Activated naive CD4-positive, alpha-beta T cell treated with Interleukin-2 at 50 U/mL for 16 hours (primary cell): ENCODE data around the gene E2F4.

ENCODE experiments used
- DNase-seq: peaks from one replicate; pipeline ENCODE4 v3.0.0-alpha.2; 2020

The E2F4 gene

DNA sequence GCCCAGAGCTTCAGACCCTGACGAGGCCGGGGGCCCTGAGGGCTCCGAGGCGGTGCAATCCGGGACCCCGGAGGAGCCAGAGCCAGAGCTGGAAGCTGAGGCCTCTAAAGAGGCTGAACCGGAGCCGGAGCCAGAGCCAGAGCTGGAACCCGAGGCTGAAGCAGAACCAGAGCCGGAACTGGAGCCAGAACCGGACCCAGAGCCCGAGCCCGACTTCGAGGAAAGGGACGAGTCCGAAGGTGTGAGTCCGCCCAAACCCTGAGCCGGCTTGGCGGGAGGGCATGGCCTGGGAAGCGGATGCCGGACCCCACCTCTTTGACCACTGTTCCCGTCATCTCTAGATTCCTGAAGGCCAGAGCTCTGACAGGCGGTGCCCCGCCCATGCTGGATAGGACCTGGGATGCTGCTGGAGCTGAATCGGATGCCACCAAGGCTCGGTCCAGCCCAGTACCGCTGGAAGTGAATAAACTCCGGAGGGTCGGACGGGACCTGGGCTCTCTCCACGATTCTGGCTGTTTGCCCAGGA is 17.2 kb upstream of the E2F4 start:
- no peak for DNase-seq

DNA sequence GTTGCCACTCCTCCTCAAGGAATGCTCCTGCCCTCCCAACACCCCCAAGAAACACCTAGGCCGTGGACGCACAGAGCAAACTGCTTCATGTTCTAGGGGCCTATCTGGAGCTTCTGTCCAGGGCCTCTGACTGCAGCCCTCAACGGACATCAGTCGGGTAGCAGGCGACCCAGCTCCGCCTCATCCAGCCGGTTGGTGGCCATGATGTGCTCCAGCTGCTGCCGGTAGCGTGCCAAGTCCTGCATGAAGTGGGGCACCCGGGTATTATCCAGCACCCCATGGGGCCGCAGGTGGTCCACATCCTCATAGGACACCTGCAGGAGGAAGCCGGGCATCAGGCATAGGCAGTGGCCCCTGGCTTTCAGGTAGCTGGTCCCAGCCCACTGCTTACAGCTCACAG is 15.3 kb upstream of the E2F4 start:
- no peak for DNase-seq

DNA sequence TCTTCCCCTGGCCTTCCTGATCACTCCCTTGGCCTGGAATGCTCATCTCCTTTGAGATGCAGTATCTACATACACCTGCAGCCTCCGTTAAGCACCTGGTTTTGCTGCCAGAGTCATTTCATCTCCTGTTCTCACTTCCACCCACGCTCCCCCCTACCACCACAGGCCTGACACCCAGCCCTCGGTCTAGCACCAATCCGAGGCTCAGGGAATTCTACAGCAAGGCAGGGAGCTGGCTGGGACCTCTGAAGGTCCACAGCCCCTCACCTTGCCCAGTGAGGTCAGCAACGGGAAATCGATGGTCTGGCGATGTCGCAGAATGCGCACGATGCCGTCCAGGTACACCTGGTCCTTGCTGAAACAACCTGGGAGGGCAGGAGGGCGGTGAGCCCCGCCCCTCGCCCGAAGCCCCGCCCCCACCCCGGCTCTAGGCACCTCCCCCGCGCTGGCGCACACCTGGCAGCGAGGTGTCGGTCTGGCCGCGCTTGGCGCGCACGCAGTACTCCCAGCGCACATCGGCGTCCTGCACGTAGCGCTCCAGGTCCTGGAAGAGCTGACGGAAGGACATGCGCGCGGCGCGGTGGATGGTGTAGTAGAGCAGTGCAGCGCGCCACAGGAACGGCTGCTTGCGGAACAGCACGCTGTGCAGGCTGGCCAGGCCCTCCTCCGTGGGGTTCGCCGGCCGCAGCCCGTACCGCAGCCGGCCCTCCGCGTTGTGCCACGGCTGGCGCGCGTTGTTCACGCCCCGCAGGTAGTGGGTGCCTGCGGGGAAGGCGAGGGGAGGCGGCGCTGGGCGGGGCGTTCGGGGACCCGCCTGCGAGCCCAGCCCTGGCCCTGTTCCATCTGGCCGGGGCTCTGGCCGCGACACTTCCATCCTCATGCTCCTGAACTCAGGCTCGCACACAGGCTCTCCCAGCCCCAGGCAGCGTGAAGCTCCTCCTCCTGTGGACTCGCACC is 13.9 kb upstream of the E2F4 start:
- DNase-seq: peak; percentile 58

DNA sequence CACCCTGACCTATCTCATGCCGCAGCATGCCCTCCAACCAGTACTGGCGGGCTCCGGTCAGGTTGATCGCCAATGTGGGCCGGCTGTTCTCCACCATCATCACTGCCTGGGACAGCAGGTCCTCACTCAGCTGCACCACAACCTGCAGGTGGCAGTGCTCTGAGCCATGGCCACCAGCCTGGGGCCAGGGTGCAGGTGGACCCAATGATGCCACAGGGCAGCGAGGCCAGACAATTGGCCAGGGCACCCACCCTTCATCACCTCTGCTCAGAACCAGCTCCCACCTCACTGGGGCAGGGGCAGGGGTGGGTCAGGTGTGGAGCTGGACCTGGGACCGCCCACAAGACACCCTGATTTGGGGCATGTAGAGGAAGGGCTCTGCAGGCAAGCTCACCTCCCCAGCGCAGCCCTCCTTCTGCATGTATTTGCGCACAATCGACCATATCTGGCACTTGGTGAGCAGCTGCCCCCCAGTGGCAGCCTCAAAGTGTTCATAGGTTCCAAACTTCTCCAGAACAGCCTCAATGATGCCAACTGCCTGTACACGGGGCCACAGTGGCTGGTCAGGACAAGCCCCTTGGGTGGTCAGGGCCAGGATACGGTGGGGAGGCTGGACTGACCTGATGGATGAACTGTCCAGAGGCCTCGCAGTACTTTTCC is 12.4 kb upstream of the E2F4 start:
- DNase-seq: no peak

DNA sequence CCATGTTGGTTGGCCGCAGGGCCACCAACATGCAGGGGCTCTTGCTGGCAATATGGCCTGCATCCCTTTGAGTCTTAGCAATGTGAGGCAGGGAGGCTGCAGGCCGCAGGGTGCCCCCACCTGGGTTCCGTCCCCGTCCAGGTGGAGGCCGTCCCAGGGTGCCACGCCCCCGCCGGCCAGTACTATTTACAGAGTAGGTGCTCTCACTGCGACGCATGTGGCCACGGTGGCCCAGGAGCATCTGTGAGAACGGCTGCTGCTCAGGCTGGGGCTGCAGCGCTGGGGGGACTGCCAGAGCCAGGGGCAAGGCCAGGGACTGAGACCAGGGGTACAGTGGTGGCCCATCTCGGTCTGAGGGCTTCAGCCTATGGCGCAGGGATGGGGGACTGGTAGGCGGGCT is 11.8 kb upstream of the E2F4 start:
- no peak for DNase-seq

DNA sequence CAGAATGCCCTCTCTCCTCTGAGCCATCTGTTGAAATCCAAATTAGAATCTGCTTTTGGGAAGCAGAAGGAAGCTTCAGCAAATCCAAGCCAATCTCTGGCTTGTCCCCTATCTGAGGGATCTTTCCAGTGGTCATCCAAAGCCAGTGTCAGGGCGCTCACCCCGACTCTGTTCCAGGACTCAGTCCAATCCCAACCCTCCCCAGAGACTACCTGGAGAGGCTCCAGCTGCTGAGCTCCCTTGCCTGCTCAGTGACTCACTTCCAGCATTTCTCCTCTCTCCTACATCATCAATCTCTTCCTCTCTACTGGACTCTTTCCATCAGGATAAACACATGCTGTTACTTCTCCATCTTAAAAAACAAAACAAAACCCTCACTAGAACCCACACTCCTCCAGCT is 10.6 kb upstream of the E2F4 start:
- no peak for DNase-seq

DNA sequence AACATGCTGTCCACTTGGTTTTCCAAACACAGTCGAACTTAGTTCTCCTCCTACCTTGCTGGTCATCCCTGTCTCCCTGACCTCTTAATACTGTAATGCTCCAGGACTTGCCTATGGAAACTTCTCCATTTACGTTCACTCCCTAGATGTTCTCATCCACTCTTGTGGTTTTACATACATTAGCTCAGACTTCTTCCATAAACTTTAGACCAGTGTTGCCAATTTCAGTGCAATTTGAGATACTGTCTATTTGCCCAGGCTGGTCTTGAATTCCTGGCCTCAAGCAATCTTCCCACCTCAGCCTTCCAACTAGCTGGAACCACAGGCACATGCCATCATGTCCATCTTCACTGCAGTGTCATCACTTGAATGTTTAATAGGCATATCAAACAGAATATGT is 9.7 kb upstream of the E2F4 start:
- DNase-seq: no peak

DNA sequence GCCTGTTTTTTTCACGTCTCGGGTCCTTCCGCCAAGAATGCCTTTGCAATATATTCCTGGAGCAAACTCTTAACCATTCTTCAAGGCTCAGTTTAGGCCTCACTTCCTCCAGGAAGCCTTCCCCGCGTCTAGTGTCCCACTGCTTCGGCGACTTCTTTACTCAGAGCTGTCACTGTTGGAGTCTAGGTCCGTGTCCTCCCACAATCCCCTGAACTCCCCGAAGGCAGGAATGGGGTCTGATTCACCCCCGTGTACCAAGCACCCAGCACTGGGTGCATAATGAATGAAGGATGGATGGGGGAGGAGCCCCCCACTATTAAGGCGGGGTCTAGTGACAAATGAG is 8.7 kb upstream of the E2F4 start:
- no peak for DNase-seq

DNA sequence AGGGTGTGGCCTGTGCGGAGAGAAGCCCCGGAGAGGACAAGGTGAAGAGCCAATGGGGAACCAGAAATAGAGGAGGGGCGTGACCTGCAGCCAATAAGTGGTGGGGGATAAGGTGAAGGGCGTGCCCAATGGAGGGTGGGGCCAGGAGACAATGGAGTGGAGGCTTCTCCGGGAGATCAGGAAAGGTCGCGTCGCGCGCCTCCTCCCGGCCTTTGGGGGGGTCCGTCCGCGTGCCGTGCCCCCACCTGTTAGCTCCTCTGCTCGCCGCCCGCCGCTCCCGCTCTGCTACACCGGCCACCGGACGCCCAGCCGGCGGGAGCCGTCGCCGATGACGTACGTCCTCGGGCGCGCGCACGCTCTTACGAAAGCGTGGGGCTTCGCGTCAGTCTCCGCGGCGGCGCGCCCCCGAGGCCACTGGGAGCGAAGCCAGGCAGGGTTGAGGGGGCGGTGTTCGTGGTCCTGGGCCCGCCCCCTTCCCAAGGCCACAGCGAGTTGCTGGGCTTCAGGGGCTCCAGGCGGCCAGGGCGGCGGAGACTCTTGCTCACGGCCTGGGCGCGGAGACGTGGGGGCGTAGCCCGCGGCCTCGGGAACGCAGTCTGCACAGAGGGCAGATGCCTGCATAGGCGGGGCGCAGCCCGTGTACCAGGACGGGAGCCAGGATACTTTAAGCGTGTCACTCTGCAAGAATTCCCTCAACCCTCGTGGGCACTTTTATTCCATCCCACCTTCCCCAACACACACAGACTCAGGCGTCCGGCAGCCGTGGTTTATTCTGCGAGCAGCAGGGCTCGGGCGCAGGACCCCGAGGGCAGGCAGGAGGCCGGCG is 8.1 kb upstream of the E2F4 start, which contains the start of gene MATCAP1:
Gene MATCAP1, minus strand, starts transcription at position 337 of the 826 bp plus-strand sequence. CDS start 3,353 bp downstream, outside the sequence.
- peak; percentile 95 for DNase-seq

DNA sequence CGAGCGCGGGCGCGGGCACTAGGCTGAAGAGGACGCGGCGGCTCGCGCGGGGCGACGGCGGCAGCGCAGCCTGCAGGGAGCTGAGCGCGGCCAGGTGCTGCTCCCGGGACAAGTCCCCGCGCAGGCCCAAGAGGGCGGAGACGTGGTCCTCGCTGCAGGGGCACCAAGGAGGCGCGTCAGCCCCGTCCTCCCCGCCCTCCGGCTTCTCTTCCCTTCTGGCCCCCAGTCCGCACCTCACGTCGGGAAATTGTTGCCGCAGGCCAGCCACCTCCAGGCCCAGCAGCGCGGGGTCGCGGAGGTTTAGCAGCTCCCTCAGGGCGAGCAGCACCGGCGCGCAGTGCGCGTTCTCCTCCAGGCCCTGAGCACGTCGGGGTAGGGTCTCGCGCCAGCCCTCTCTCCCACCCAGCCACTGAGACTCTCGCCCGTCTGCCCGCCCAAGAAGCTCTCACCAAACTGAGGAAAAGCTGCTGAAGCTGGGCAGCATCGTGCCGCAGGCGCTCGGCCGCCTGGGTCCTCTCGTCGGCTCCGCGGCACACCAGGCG is 7.4 kb upstream of the E2F4 start:
- no peak for DNase-seq

DNA sequence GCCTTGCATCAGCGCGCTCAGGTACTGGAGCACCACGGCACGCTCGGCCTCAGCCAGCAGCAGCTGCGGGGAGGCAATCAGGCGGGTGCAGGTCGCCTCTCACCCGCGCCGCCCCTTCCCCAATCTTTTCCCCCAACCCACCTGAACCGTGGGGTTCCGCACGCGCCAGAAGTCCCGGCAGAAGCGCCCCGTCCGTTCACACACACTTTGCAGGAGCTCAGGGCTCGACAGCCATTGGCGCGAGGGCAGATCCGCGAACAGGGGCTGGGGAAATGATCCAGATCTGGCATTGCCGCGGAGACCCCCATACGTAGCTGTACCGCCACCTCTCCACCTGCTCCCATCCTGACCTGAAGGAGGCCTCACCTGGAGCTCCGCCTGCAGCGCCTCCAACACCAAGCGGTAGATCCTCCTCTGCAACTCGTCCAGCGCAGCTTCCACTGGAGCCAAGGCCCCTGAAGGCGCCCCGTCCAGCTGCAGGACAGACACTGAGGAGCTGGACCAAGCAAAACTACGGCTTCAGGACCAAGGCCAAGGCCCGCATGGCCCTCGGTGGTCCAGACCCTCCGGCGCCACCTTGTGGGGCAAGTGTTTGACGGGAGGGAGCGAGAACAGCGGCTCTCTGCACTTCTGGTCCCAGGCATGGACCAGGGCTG is 6.8 kb upstream of the E2F4 start:
- DNase-seq: peak; percentile 87

DNA sequence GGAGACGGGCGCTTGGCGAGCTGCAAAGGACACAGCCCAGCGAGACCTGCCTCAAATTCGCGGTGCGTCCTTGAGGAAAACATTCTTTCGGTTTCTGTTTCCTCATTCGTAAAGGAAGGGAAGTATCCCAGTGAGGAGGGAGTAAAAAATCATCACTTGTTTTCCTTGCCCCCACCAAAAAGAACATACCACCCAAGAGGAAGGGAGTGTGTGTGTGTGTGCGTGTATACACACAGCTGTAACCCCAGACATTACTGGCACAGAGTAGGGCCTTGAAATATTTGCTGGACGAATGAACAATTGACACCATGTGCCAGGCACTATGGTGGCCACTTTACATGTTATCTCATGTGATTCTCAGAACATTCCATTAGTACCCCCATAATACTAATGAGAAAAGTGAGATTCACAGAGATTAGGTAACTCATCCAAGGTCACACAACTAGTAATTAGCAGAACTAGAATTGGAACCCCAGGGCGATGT is 6.3 kb upstream of the E2F4 start:
- no peak for DNase-seq

DNA sequence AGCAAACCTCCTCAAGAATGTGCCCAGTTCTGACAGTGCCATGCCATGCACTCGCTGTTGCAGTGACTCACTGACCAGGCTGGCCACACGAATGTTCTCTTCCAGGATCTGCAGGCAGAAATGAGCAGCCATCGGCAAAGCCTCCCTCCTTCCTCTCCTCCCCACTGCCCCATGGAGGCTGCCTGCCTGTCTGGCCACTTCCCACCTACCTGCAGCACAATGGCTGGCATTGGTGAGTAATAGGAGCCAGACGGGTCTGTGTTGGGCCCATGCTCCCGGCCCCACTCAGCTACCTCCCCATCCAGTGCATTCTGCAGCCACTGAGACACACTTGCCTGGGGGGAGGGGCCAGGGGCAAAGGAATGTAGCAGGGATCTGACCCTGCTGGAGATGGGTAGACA is 5.4 kb upstream of the E2F4 start:
- no peak for DNase-seq

DNA sequence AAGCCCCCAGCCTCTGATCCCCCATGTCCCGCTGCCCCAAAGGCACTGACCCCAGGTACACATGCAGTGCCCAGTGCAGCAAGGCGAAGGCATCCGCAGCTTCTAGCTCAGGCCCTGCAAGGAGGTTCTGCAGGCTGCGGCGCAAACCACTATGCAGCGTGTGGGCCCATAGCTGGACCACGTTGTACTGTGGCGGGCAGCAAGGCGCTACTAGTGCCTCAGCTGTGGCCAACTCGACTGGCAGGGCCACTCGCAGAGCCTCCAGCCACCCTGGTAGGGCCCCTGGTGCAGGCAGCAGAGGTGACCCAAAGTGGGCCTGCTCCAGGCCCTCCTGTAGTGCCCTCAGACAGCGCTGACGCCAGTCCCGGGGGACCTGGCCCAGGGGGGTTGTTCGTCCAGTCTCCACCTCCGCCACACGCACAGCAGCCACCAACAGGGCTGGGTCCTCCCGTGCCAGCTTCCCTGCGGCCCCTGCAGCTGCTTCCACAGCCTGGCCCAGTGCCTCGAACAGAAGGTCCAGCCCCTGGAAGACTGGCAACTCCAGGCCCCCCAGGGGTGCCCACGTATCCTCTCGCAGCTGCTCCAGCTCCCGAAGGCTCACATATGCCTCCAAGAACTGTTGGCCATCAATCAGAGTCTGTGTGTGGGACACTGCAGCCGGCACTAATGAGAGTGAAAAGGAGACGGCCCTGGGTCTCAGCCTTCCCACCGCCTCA is 4.6 kb upstream of the E2F4 start:
- no peak for DNase-seq

DNA sequence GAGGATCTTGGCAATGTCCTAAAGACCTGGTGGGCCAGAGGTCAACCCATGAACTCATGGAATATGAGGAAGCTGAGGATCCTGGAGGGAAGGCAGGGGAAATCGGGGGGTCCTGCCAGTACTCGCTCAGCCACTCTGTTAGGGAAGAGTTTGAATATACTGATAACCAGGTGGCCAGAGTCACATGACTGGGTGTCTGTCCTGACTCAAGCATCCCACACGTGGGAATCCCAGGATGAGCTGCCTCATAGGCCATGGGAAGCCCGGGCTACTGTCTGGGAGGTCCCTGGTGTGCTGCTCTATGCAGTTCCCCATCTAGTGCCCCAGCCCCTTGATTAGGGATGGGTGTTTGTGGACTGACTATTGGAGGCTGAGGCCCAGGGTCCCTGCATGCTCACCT is 3.6 kb upstream of the E2F4 start:
- DNase-seq: no peak

DNA sequence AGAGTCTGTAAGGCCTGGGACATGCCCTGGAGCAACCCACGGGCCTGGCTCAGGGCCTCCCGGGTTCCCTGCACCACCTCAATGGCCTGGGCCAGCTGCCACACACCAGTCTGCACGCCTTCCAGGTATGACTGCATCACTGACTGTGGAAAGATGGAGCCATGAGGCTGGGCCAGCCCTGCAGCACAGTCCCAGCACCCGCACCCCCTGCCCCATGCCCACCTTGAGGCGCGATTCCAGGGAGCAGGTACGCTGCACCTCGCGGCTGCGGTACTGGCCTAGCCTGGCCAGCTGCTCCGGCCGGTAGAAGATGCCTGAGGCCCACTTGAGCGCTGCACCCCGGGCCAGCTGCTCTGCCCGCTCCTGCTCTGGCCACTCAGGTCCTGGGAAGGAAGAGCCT is 3.2 kb upstream of the E2F4 start:
- DNase-seq: no peak

DNA sequence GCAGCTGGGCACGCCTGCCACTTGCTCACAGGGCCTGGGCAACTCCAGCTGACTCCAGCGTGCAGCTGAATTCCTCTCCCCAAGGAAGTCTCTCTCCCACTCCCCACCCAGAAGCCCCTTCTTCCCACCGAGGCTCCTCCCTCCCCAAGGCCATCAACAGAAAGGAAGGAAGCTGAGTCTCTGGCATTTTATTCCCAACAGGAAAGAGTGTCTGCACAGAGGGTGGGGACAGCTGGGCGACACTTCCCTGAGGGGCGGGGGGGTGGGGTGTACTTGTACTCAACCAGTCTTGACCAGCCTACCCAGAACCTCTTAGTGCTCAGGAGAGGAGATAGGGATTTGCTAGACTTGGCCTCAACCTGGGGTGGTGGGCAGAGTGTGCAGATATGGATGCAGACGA is 1.9 kb upstream of the E2F4 start, which contains the start of gene EXOC3L1:
Gene EXOC3L1, minus strand, starts transcription at position 96 of the 400 bp plus-strand sequence. CDS start 460 bp downstream, outside the sequence.
- DNase-seq: no peak

DNA sequence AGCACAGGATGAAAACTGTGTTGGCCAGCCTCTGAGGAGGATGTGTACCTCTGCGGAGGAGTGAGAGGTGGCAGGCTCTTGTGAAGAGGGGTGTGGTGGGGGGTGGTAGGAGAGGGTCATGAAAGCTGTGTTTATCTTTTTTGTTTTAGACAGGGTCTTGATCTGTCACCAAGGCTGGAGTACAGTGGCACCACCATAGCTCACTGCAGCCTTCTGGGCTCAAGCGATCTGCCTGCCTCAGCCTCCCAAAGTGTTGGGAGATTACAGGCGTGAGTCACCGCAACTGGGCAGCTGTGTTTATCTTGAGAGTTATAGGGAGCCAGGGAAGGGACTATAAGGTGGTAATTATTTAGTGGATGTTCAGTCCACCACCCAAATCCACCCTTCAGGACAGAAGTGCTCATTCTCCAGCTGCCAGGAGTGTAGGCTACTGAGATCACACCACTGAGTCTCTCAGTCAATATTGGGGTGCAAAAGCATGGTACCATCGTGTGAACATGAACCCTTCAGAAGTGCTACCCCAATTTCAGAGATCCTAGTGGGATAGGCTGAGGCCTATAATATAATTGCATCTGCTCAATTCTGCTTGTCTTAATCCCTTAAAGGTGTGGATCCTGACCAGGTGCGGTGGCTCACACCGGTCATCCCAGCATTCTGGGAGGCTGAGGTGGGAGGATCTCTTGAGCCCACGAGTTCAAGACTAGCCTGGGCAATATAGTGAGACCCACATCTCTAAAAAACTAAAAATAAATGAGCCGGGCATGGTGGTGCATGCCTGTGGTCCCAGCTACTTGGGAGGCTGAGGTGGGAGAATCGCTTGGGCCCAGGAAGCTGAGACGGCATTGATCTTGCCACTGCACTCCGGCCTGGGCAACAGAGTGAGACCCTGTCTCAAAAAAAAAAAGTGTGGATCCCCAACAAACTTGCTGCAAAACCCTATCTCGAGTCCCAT is 1.2 kb upstream of the E2F4 start:
- no peak for DNase-seq

DNA sequence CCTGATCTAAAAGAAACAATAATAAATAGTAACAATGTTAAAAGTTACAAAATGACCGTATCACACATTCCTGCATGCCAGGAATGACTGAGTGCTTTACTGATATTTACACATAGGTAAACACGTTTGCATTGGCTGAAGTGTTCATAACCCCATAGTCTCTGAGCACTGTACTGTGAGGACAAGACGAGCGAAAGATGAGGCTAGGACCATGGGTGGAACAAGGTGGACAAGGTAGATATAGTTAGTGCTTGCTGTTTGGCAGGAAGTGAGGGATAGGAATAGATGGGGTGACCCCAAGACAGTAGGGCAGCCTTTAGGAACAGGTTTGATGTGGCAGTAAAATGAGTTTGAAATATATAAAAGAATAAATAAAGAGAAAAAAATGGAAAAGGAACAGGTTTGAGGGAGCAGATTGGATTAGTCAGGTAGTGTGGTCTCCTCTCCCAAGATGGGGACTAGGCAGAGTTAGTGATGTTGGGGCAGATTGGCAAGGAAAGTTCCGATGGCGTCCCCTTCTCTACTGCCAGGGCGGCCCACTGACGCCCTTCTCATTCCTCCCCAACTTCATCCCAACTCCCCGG is 452 bp upstream of the E2F4 start:
- no peak for DNase-seq
